Mesendoderm (in vitro differentiated cells): Measurements from ENCODE around the gene PCSK5.
"Not testable (repeated sequence)": the region's sequence is repeated elsewhere in the genome, so short reads cannot be mapped to it uniquely, and the experiment has no call there.

ENCODE experiments used
- DNase-seq: peaks from one replicate; pipeline ENCODE4 v3.0.0; 2013
- H2AK5ac ChIP-seq: 2 replicates; pipeline ENCODE4 v1.6.1; 2013; ENCODE audit warnings: low read length, inconsistent platforms
- H2BK120ac ChIP-seq: 2 replicates; pipeline ENCODE4 v1.6.1; 2013; ENCODE audit warnings: low read depth, mild to moderate bottlenecking, low read length, moderate library complexity, mixed read lengths
- H2BK15ac ChIP-seq: replicated peaks from 2 replicates; pipeline ENCODE4 v1.6.1; 2013; ENCODE audit warnings: low read depth, mild to moderate bottlenecking, moderate library complexity
- H2BK5ac ChIP-seq: 2 replicates; pipeline ENCODE4 v1.6.1; 2013; ENCODE audit warnings: low read length, inconsistent platforms
- H3K18ac ChIP-seq: 2 replicates; pipeline ENCODE4 v1.6.1; 2013; ENCODE audit warnings: mild to moderate bottlenecking, low read length, mixed read lengths
- H3K23ac ChIP-seq: one replicate; pipeline ENCODE4 v1.6.1; 2013; ENCODE audit warnings: low read length
- H3K27ac ChIP-seq: 2 replicates; pipeline ENCODE4 v1.5.1; 2013; ENCODE audit warnings: low read depth, mild to moderate bottlenecking, inconsistent platforms, low read length, moderate library complexity
- H3K27me3 ChIP-seq: 2 replicates; pipeline ENCODE4 v1.6.1; 2013; ENCODE audit warnings: low read length, control low read depth, mild to moderate bottlenecking, inconsistent platforms; ENCODE audit not compliant: insufficient read depth, poor library complexity
- H3K36me3 ChIP-seq: 2 replicates; pipeline ENCODE4 v1.6.1; 2013; ENCODE audit warnings: low read length, inconsistent platforms; ENCODE audit not compliant: control insufficient read depth, insufficient read depth
- H3K4ac ChIP-seq: one replicate; pipeline ENCODE4 v1.6.1; 2013; ENCODE audit warnings: low read depth, mild to moderate bottlenecking, low read length, moderate library complexity
- H3K4me1 ChIP-seq: 2 replicates; pipeline ENCODE4 v1.6.1; 2013; ENCODE audit warnings: low read depth, low read length, inconsistent platforms; ENCODE audit not compliant: control insufficient read depth
- H3K4me2 ChIP-seq: 2 replicates; pipeline ENCODE4 v1.6.1; 2013; ENCODE audit warnings: low read length
- H3K4me3 ChIP-seq: 2 replicates; pipeline ENCODE4 v1.5.1; 2013; ENCODE audit warnings: mild to moderate bottlenecking, low read length
- H3K56ac ChIP-seq: one replicate; pipeline ENCODE4 v1.6.1; 2013; ENCODE audit warnings: low read length
- H3K79me1 ChIP-seq: 2 replicates; pipeline ENCODE4 v1.6.1; 2013; ENCODE audit warnings: low read length, inconsistent platforms
- H3K79me2 ChIP-seq: 2 replicates; pipeline ENCODE4 v1.6.1; 2013; ENCODE audit warnings: mild to moderate bottlenecking, low read length; ENCODE audit not compliant: control insufficient read depth, insufficient read depth
- H3K9ac ChIP-seq: 2 replicates; pipeline ENCODE4 v1.6.1; 2013; ENCODE audit warnings: low read length, inconsistent platforms
- H4K5ac ChIP-seq: one replicate; pipeline ENCODE4 v1.6.1; 2013; ENCODE audit warnings: low read length
- H4K8ac ChIP-seq: one replicate; pipeline ENCODE4 v1.6.1; 2013; ENCODE audit warnings: low read depth, mild to moderate bottlenecking, control low read depth, low read length, moderate library complexity
- WGBS: extraction: QIAGEN DNeasy Blood & Tissue Kit; methylation state at CpG from one replicate; pipeline ENCODE4 v1.1.7; 2013; ENCODE audit warnings: low lambda C conversion rate, missing lambda C conversion rate; ENCODE audit not compliant: insufficient coverage; ENCODE audit errors: extremely low coverage; 5-methylcytosine and 5-hydroxymethylcytosine counted together

The PCSK5 gene

DNA sequence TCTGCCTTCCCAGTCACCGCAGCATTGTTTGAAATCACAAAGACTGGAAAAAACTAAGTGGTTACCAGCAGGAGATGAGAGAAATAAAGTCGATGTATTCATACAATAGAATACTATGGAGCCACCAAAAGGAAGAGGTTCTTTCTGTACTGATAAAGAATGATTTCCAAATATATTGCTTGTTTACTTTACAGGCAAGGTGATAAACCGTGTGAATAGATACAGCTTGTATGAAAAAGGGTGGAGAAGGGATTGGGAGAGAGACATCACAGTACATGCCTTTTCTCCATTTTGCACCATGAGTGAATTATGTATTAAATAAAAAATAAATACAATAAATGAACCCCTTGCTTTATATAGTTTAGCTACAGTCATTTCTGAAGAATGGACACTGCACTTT is 412.1 kb downstream of the PCSK5 start:
- Histone ChIP-seq H2AK5ac (no peak overlapping the region), H2BK120ac (no peak overlapping the region), H3K79me1 (no peaks in the 10 kb centered on the region), H4K5ac (no peak overlapping the region), H3K9ac (no peak overlapping the region), H2BK15ac (no peak overlapping the region), H3K18ac (no peak overlapping the region), H3K27ac (no peak overlapping the region), H3K23ac (no peak overlapping the region), H3K36me3 (no peaks in the 10 kb centered on the region), H3K27me3 (no peaks in the 10 kb centered on the region), H2BK5ac (no peak overlapping the region), H3K4me1 (no peaks in the 10 kb centered on the region), H3K4me3 (no peak overlapping the region), H3K56ac (no peak overlapping the region), H4K8ac (no peak overlapping the region), H3K4me2 (no peak overlapping the region), H3K79me2 (no peaks in the 10 kb centered on the region), H3K4ac (no peak overlapping the region)
- no CpG with 5 or more reads among the region's 3 CpGs for WGBS
- DNase-seq = peak; percentile 37

DNA sequence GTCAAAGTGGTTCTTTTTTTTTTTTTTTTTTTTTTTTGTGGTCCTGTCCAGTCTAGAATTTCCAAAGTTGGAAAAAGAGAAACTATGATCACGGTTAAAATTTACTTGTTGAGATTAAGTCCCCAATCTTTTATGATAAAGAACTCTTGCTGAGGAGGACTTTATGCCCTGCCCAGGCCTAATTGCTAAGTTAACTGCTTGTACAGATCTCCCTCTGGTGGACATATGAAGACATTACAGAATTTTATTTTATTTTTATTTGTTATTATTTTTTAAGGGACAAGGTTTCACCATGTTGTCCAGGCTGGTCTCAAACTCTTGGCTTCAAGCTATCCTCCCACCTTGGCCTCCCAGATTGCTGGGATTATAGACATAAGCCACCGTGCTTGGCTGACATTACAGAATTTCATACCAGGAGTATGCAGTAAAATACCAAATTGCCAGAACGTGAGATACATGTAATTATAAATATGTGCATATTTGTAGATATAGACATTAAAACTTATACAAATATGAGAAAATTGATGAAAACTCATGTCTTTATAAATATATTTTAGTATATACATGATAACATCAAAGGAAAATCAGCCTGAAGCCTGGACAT is 412.6 kb downstream of the PCSK5 start:
- peak; percentile 57 for DNase-seq
- Histone ChIP-seq H2AK5ac (no peak overlapping the region), H2BK15ac (no peak overlapping the region), H3K18ac (no peak overlapping the region), H3K4me2 (no peak overlapping the region), H3K79me2 (no peaks in the 10 kb centered on the region), H3K9ac (no peak overlapping the region), H3K23ac (no peak overlapping the region), H3K4me1 (no peaks in the 10 kb centered on the region), H3K27me3 (no peaks in the 10 kb centered on the region), H3K36me3 (no peaks in the 10 kb centered on the region), H3K56ac (no peak overlapping the region), H3K4me3 (no peak overlapping the region), H4K8ac (no peak overlapping the region), H3K4ac (no peak overlapping the region), H2BK5ac (no peak overlapping the region), H3K27ac (no peak overlapping the region), H3K79me1 (no peaks in the 10 kb centered on the region), H4K5ac (no peak overlapping the region), H2BK120ac (no peak overlapping the region)
- WGBS = no CpG with 5 or more reads among the region's 3 CpGs

DNA sequence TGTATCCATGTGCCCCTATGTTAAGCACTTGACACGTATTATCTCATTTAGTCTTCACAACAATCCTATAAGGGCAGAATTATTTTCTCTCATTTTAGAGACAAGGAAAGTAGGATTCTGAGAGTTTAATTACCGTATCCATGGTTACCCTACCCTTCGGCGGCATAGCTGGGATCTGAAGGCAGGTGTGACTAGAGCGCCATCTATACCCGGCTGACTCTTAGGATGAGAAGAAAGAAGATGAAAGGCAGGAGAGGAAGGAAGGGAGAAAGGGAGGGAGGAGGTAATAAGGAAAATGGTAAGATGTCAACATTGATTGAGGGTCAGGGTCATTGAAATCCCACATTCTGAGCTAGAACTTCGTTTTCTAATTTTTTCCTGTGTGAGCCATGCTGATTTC is 416.6 kb downstream of the PCSK5 start:
- WGBS = no CpG with 5 or more reads among the region's 7 CpGs
- H3K23ac ChIP-seq, H3K27me3 ChIP-seq: not testable (repeated sequence)

DNA sequence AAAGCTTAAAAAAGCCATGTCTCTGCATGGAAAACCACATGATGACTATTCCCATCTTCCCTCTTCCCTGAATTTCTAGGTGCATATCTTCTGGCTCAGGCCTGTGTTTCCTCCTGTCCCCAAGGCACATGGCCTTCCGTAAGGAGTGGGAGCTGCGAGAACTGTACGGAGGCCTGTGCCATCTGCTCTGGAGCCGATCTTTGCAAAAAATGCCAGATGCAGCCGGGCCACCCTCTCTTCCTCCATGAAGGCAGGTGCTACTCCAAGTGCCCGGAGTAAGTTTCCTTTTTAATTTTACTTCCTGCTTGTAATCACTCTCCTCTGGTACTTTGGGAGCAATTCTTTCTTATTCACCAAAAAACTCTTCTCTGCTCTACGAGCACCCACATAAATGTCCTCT is 420.1 kb downstream of the PCSK5 start:
- no peak overlapping the region for H3K4ac ChIP-seq
- H3K4me3 ChIP-seq = no peak overlapping the region
- no peak overlapping the region for H3K56ac ChIP-seq
- H3K4me2 ChIP-seq = no peak overlapping the region
- H2AK5ac ChIP-seq = no peak overlapping the region
- H2BK5ac ChIP-seq = no peak overlapping the region
- WGBS = no CpG with 5 or more reads among the region's 7 CpGs
- no peak overlapping the region for H2BK15ac ChIP-seq
- no peaks in the 10 kb centered on the region for H3K79me1 ChIP-seq
- H3K27me3 ChIP-seq = no peaks in the 10 kb centered on the region
- no peak overlapping the region for H3K9ac ChIP-seq
- no peaks in the 10 kb centered on the region for H3K4me1 ChIP-seq
- no peaks in the 10 kb centered on the region for H3K36me3 ChIP-seq
- no peak overlapping the region for H2BK120ac ChIP-seq
- no peak for DNase-seq
- no peak overlapping the region for H3K18ac ChIP-seq
- H3K79me2 ChIP-seq = no peaks in the 10 kb centered on the region
- no peak overlapping the region for H3K27ac ChIP-seq
- H4K5ac ChIP-seq = no peak overlapping the region
- no peak overlapping the region for H3K23ac ChIP-seq
- no peak overlapping the region for H4K8ac ChIP-seq

More for the DNA sequence above, 416.6 kb downstream of the PCSK5 start:
- not testable (repeated sequence) for H2AK5ac ChIP-seq, H4K8ac ChIP-seq, H3K4ac ChIP-seq, H3K56ac ChIP-seq, H3K79me1 ChIP-seq, H3K27ac ChIP-seq, H3K4me3 ChIP-seq, H2BK5ac ChIP-seq, H3K4me2 ChIP-seq, H4K5ac ChIP-seq, H3K36me3 ChIP-seq, H3K9ac ChIP-seq, H3K4me1 ChIP-seq, H3K18ac ChIP-seq, H3K79me2 ChIP-seq, H2BK120ac ChIP-seq, H2BK15ac ChIP-seq
- DNase-seq = peak; percentile 82

DNA sequence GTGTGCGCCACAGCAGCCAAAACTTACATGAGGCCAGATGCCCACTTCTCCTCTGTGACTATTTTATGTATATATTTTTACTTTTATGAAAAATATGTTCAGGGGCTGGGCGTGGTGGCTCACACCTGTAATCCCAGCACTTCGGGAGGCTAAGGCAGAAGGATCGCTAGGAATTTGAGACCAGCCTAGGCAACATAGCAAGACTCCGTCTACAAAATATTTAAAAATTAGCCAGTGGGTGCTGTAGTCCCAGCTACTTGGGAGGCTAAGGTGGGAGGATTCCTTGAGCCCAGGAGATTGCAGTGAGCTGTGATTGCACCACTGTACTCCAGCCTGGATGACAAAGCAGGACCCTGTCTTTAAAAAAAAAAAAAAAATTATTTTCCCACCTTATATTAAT is 420.5 kb downstream of the PCSK5 start:
- H3K36me3 ChIP-seq = no peaks in the 10 kb centered on the region
- no peak overlapping the region for H2BK120ac ChIP-seq
- H3K79me1 ChIP-seq = no peaks in the 10 kb centered on the region
- no peak overlapping the region for H2AK5ac ChIP-seq
- H2BK15ac ChIP-seq = no peak overlapping the region
- H3K4me2 ChIP-seq = no peak overlapping the region
- no peaks in the 10 kb centered on the region for H3K27me3 ChIP-seq
- no peak overlapping the region for H3K9ac ChIP-seq
- DNase-seq = no peak
- no peak overlapping the region for H3K18ac ChIP-seq
- no CpG with 5 or more reads among the region's 5 CpGs for WGBS
- H3K79me2 ChIP-seq = no peaks in the 10 kb centered on the region
- no peaks in the 10 kb centered on the region for H3K4me1 ChIP-seq
- H2BK5ac ChIP-seq = no peak overlapping the region
- no peak overlapping the region for H3K56ac ChIP-seq
- no peak overlapping the region for H3K4ac ChIP-seq
- H3K27ac ChIP-seq = no peak overlapping the region
- no peak overlapping the region for H4K5ac ChIP-seq
- H4K8ac ChIP-seq = no peak overlapping the region
- H3K4me3 ChIP-seq = no peak overlapping the region
- H3K23ac ChIP-seq = no peak overlapping the region

DNA sequence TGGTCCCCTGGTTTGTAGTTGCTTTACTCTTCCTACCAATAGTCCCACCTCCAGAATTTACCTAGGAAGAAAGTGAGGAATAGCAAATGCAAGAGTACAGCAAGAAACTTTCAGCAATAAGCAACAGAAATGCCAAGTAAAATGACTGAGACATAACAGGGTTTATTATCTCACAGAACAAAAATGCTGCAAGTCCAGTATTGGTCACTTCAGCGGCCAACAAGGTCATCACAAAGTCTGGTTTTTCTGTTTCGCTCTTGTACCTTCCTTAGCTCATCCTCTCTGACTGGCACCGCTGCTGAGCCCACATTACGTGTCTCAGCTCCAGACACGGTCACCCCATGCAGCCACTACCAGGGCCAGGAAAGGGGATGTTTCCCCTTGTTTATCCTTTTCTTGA is 421.1 kb downstream of the PCSK5 start:
- no peak overlapping the region for H4K5ac ChIP-seq
- no peaks in the 10 kb centered on the region for H3K36me3 ChIP-seq
- H2BK5ac ChIP-seq = no peak overlapping the region
- H3K23ac ChIP-seq = no peak overlapping the region
- H2BK120ac ChIP-seq = no peak overlapping the region
- no peak overlapping the region for H3K18ac ChIP-seq
- no peak overlapping the region for H2BK15ac ChIP-seq
- H3K4me3 ChIP-seq = no peak overlapping the region
- no peak overlapping the region for H2AK5ac ChIP-seq
- no peaks in the 10 kb centered on the region for H3K79me2 ChIP-seq
- WGBS = no CpG with 5 or more reads among the region's 5 CpGs
- no peak overlapping the region for H3K9ac ChIP-seq
- H3K27ac ChIP-seq = no peak overlapping the region
- H3K27me3 ChIP-seq = no peaks in the 10 kb centered on the region
- H4K8ac ChIP-seq = no peak overlapping the region
- DNase-seq = no peak
- no peak overlapping the region for H3K56ac ChIP-seq
- H3K4me2 ChIP-seq = no peak overlapping the region
- H3K4me1 ChIP-seq = no peaks in the 10 kb centered on the region
- no peak overlapping the region for H3K4ac ChIP-seq
- no peaks in the 10 kb centered on the region for H3K79me1 ChIP-seq
